H1 (cell line): ENCODE results near the gene CAMTA1. TPM values are rescaled to one million over a fixed set of nuclear protein-coding genes. Genes with fewer than 3 reads are reported as not detected.

Source experiments
- CTCF ChIA-PET: fragments of 300-600 bp; sonication (Branson Sonifier 250); formaldehyde crosslinking; loops from one replicate; lab custom pipeline; 2021; ENCODE audit not compliant: partially characterized antibody; lab: Charles Lee
- POLR2A ChIA-PET: fragments of 300-600 bp; sonication (Branson Sonifier 250); formaldehyde crosslinking; loops from one replicate; lab custom pipeline; 2021; ENCODE audit warnings: inconsistent platforms; ENCODE audit not compliant: partially characterized antibody; lab: Charles Lee
- DNase-seq, 2 experiments: peaks; one replicate each; pipeline versions ENCODE4 v3.0.0 to v3.0.0-alpha.2; 2010 to 2022; ENCODE audit warnings: low spot score in 2 of 2, low read depth in 1 of 2, mixed read lengths in 1 of 2
- FAIRE-seq: peaks from 2 replicates; lab custom pipeline; 2011; peaks lifted over from hg19 to GRCh38; lab: Jason Lieb, UNC
- H2AFZ ChIP-seq: 2 replicates; pipeline ENCODE4 v1.8.1; 2012; ENCODE audit warnings: low read length, inconsistent platforms
- H2AK5ac ChIP-seq: 2 replicates; pipeline ENCODE4 v1.6.1; 2013; ENCODE audit warnings: low read depth, low read length
- H2BK120ac ChIP-seq: replicated peaks from 2 replicates; pipeline ENCODE3; 2013; ENCODE audit warnings: low read depth, low read length, inconsistent platforms
- H2BK12ac ChIP-seq: 2 replicates; pipeline ENCODE4 v1.6.1; 2013; ENCODE audit warnings: low read depth, low read length
- H2BK15ac ChIP-seq: 2 replicates; pipeline ENCODE4 v1.6.1; 2013; ENCODE audit warnings: low read length
- H2BK20ac ChIP-seq: 2 replicates; pipeline ENCODE4 v1.6.1; 2013; ENCODE audit warnings: low read length
- H2BK5ac ChIP-seq: 2 replicates; pipeline ENCODE4 v1.6.1; 2013; ENCODE audit warnings: low read depth, low read length
- H3K14ac ChIP-seq: 2 replicates; pipeline ENCODE4 v1.6.1; 2013; ENCODE audit warnings: inconsistent platforms; ENCODE audit not compliant: insufficient read length
- H3K18ac ChIP-seq: 2 replicates; pipeline ENCODE4 v1.6.1; 2013; ENCODE audit warnings: low read length; ENCODE audit errors: extremely low read depth
- H3K23ac ChIP-seq: 2 replicates; pipeline ENCODE4 v1.6.1; 2013; ENCODE audit warnings: inconsistent platforms; ENCODE audit not compliant: insufficient read length
- H3K23me2 ChIP-seq: 2 replicates; pipeline ENCODE4 v1.6.1; 2013; ENCODE audit warnings: low read depth, low read length
- H3K27ac ChIP-seq: 2 replicates; pipeline ENCODE4 v1.6.1; 2011; ENCODE audit warnings: low read depth, low read length, inconsistent platforms
- H3K27me3 ChIP-seq, 4 experiments: replicated peaks in 1 of 4; 1 replicate in 1 of 4; 2 replicates in 3 of 4; pipeline versions ENCODE4 v1.6.1 to v1.8.1; 2011 to 2013; ENCODE audit warnings: low read length in 3 of 4, mild to moderate bottlenecking in 3 of 4, inconsistent platforms in 2 of 4, mixed read lengths in 2 of 4, moderate library complexity in 1 of 4; ENCODE audit not compliant: control insufficient read depth in 3 of 4, insufficient read depth in 3 of 4; ENCODE audit errors: extremely low read depth in 1 of 4
- H3K36me3 ChIP-seq, 4 experiments: 2 replicates each; pipeline versions ENCODE4 v1.6.1 to v1.8.1; 2011 to 2013; ENCODE audit warnings: mild to moderate bottlenecking in 4 of 4, low read length in 3 of 4, moderate library complexity in 2 of 4, control low read depth in 1 of 4, inconsistent platforms in 1 of 4; ENCODE audit not compliant: insufficient read depth in 4 of 4, control insufficient read depth in 2 of 4
- H3K4ac ChIP-seq: replicated peaks from 2 replicates; pipeline ENCODE3; 2013; ENCODE audit warnings: low read length, low read depth, mixed read lengths, inconsistent platforms; ENCODE audit not compliant: insufficient read length
- H3K4me1 ChIP-seq, 4 experiments: replicated peaks in 1 of 4; 1 replicate in 1 of 4; 2 replicates in 3 of 4; pipeline versions ENCODE4 v1.6.1 to v1.8.1; 2011 to 2013; ENCODE audit warnings: low read length in 3 of 4, inconsistent platforms in 2 of 4, mixed read lengths in 1 of 4; ENCODE audit not compliant: insufficient read depth in 4 of 4, control insufficient read depth in 3 of 4
- H3K4me2 ChIP-seq, 2 experiments: 2 replicates each; pipeline versions ENCODE4 v1.6.1 to v1.8.1; 2011 to 2013; ENCODE audit warnings: low read depth in 2 of 2, low read length in 2 of 2, control low read depth in 1 of 2, inconsistent platforms in 1 of 2, mild to moderate bottlenecking in 1 of 2; ENCODE audit not compliant: insufficient read depth in 1 of 2
- H3K4me3 ChIP-seq, 4 experiments: fragments of 200-600, 300-600 bp in 1 of 4; sonication (generic), shearing (Covaris generic), sonication (Bioruptor Twin) in 1 of 4; 2 replicates each; pipeline versions ENCODE4 v1.5.1 to v1.8.1; 2011 to 2016; ENCODE audit warnings: low read length in 4 of 4, low read depth in 3 of 4, control low read depth in 2 of 4, inconsistent platforms in 2 of 4, mild to moderate bottlenecking in 2 of 4, mixed read lengths in 1 of 4, moderate library complexity in 1 of 4; ENCODE audit not compliant: insufficient read depth in 2 of 4; ENCODE audit errors: extremely low read depth in 1 of 4
- H3K56ac ChIP-seq: replicated peaks from 2 replicates; pipeline ENCODE3; 2013; ENCODE audit warnings: low read depth, mild to moderate bottlenecking, mixed read lengths, low read length, inconsistent platforms; ENCODE audit not compliant: insufficient read length
- H3K79me1 ChIP-seq: 2 replicates; pipeline ENCODE4 v1.6.1; 2013; ENCODE audit warnings: low read depth, low read length, control low read depth
- H3K79me2 ChIP-seq, 2 experiments: 2 replicates each; pipeline versions ENCODE4 v1.6.1 to v1.8.1; 2012 to 2013; ENCODE audit warnings: low read length in 2 of 2, mild to moderate bottlenecking in 2 of 2, inconsistent platforms in 1 of 2; ENCODE audit not compliant: insufficient read depth in 2 of 2, control insufficient read depth in 1 of 2
- H3K9ac ChIP-seq, 4 experiments: replicated peaks in 1 of 4; 1 replicate in 1 of 4; 2 replicates in 3 of 4; pipeline versions ENCODE4 v1.6.1 to v1.8.1; 2011 to 2013; ENCODE audit warnings: low read depth in 3 of 4, low read length in 3 of 4, control low read depth in 2 of 4, mild to moderate bottlenecking in 2 of 4, moderate library complexity in 2 of 4, inconsistent platforms in 1 of 4; ENCODE audit errors: extremely low read depth in 1 of 4
- H3K9me3 ChIP-seq, 2 experiments: 2 replicates each; pipeline versions ENCODE4 v1.6.1 to v1.8.1; 2012 to 2013; ENCODE audit warnings: mild to moderate bottlenecking in 2 of 2, moderate library complexity in 2 of 2, control low read depth in 1 of 2, inconsistent platforms in 1 of 2, low read depth in 1 of 2, low read length in 1 of 2, mixed read lengths in 1 of 2; ENCODE audit not compliant: insufficient read depth in 2 of 2
- H4K20me1 ChIP-seq, 2 experiments: replicated peaks in 1 of 2; 2 replicates each; pipeline versions ENCODE3 to v1.8.1; 2011 to 2013; ENCODE audit warnings: inconsistent platforms in 2 of 2, low read length in 2 of 2, mild to moderate bottlenecking in 1 of 2; ENCODE audit not compliant: insufficient read depth in 2 of 2, control insufficient read depth in 1 of 2
- H4K5ac ChIP-seq: 2 replicates; pipeline ENCODE4 v1.6.1; 2013; ENCODE audit warnings: low read length, low read depth, mixed read lengths, inconsistent platforms; ENCODE audit not compliant: insufficient read length
- H4K8ac ChIP-seq: 2 replicates; pipeline ENCODE4 v1.8.0; 2013; ENCODE audit warnings: mild to moderate bottlenecking, moderate library complexity, low read length, inconsistent platforms; ENCODE audit not compliant: insufficient read depth; ENCODE audit errors: extremely low read depth
- H4K91ac ChIP-seq: replicated peaks from 2 replicates; pipeline ENCODE3; 2013; ENCODE audit warnings: low read length, mixed read lengths, inconsistent platforms; ENCODE audit not compliant: insufficient read length
- BCL11A ChIP-seq, 2 experiments: IDR thresholded peaks; one replicate each; pipeline ENCODE4 v1.6.1; 2011; ENCODE audit warnings: low read depth in 2 of 2, low read length in 2 of 2, mild to moderate bottlenecking in 2 of 2
- EP300 ChIP-seq, 2 experiments: IDR thresholded peaks; 1 replicate in 1 of 2; 2 replicates in 1 of 2; pipeline ENCODE4 v1.6.1; 2011 to 2012; ENCODE audit warnings: low read depth in 2 of 2, low read length in 2 of 2, mild to moderate bottlenecking in 2 of 2, borderline replicate concordance in 1 of 2, inconsistent platforms in 1 of 2, moderate library complexity in 1 of 2
- RBBP5 ChIP-seq: IDR thresholded peaks from 2 replicates; pipeline ENCODE4 v1.7.1; 2012; ENCODE audit warnings: low read depth, mild to moderate bottlenecking, inconsistent platforms, low read length, moderate library complexity, borderline replicate concordance
- TEAD4 ChIP-seq: IDR thresholded peaks from 2 replicates; pipeline ENCODE4 v1.6.1; 2012; ENCODE audit warnings: low read depth, low read length, inconsistent platforms, mixed read lengths
- WGBS, 2 experiments: shearing (Covaris generic) in 1 of 2; methylation state at CpG; one replicate each; pipeline versions ENCODE4 v1.1.6 to v1.1.7; 2013 to 2015; ENCODE audit warnings: low lambda C conversion rate in 2 of 2, mixed read lengths in 2 of 2, inconsistent platforms in 1 of 2, low coverage in 1 of 2, missing lambda C conversion rate in 1 of 2; ENCODE audit not compliant: insufficient replicate concordance in 2 of 2, insufficient coverage in 1 of 2, insufficient read length in 1 of 2; ENCODE audit errors: extremely low coverage in 1 of 2, missing lambda C conversion rate in 1 of 2; 5-methylcytosine and 5-hydroxymethylcytosine counted together
- polyA plus RNA-seq, 7 experiments: library from polyadenylated mRNA; depleted of rRNA in 3 of 7; stranded (reverse) in 5 of 7; unstranded in 2 of 7; fragments of >200 nt in 5 of 7; fragments of 200-250 nt in 2 of 7; gene quantifications; 1 replicate in 5 of 7; 2 replicates in 1 of 7; 4 replicates in 1 of 7; pipeline versions ENCODE4 v1.2.1 to v1.2.3, GENCODE V29; 2011 to 2013; ENCODE audit warnings: missing spikeins in 2 of 7, mixed read lengths in 2 of 7
- total RNA-seq: library from RNA; stranded (reverse); fragmentation: NEBNext Ultra II Directional; extraction: Animal tissue kit (Norgen Biotek cat#: 25700); gene quantifications from 2 replicates; pipeline ENCODE4 v1.2.1, GENCODE V29; 2021

Gene CAMTA1
- total and polyA plus RNA-seq, 2 of the 8 experiments (the other 6 are each of a cell fraction or from before 2014, with no cell fraction given), result 65.0 to 119 TPM

DNA sequence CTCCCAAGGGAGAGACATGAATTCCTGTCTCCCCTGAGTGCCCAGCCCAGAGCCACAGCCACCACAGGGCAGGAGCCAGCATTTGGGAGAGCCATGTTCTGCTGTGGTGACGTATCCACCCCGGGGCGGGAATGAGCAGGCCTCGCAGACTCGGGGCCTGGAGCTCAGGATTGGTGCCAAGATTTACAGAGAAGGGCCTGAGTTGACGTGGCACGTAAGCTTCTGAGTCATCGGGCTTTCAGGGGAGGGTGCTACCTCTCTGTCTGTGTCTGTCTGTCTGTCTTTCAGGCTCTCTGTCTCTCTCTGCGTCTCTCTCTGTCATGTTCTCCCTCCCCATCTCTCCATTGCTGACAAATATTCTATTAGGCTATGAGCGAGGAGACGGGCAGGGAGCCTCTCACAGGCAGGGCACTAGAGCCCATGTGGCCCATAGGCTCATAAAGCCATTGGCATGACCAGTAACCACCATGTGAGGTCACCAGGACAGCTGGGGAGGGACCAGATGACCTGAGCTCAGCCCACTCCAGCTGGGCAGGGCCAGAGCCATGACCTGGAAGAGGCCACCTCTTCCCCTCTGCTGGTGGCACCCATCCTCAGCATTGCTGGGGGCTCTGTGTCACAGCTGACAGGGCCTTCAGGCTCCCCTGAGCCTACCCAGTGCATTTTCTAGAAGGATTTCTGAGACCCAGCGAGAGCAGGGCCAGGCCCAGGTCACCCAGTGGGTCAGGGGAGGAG, 685.8 kb downstream of the CAMTA1 start:
- Histone ChIP-seq H3K4me1 (no peaks in the 10 kb centered on the region; a peak in 1 of 7 replicates), H3K4me3 (no peak overlapping the region), H3K23ac (no peak overlapping the region), H3K4me2 (no peak overlapping the region), H3K56ac (no peak overlapping the region), H4K8ac (no peak overlapping the region), H3K36me3 (no peaks in the 10 kb centered on the region), H3K9me3 (no peaks in the 10 kb centered on the region), H3K79me1 (no peaks in the 10 kb centered on the region), H4K5ac (no peak overlapping the region), H4K91ac (no peak overlapping the region), H2AFZ (no peak overlapping the region), H2BK5ac (no peak overlapping the region), H3K23me2 (no peaks in the 10 kb centered on the region), H2BK20ac (no peak overlapping the region), H3K18ac (no peak overlapping the region), H3K27me3 (no peaks in the 10 kb centered on the region; a peak in 1 of 7 replicates), H4K20me1 (no peaks in the 10 kb centered on the region), H3K27ac (no peak overlapping the region), H2BK12ac (no peak overlapping the region; the same call in 1 of the 2 replicates), H3K79me2 (no peaks in the 10 kb centered on the region), H3K9ac (no peak overlapping the region), H3K14ac (no peak overlapping the region), H2BK120ac (no peak overlapping the region), H2BK15ac (peak overlapping the region; percentile 72; the same call in 1 of the 2 replicates), H2AK5ac (no peak overlapping the region), H3K4ac (no peak overlapping the region)
- no peak for FAIRE-seq
- POLR2A ChIA-PET, result no interaction called here
- TF ChIP-seq RBBP5, result no peak
- no peak for TF ChIP-seq BCL11A (IDR thresholded peaks at IDR 0.05; ENCODE audit: low read depth in 2 of 2, low read length in 2 of 2)
- TF ChIP-seq TEAD4, result no peak
- TF ChIP-seq EP300 (IDR thresholded peaks at IDR 0.05; ENCODE audit: borderline replicate concordance in 1 of 2, low read depth in 2 of 2, low read length in 2 of 2), result no peak
- DNase-seq, result no peak
- CTCF ChIA-PET, result interaction anchor here (1.3 to 10.0 kb wide), 3 partner anchors 15 to 59 kb away, joined by 5 to 97 read pairs (median 78); no protein-coding TSS in a partner anchor
- 98% methylated on average over 12 of the region's 12 CpGs; no CpG with 5 or more reads in 1 of the 2 experiments for WGBS, 2 experiments
